DMS114 treated with DMSO at 0.1 percent for 48 hours (cell line): Measurements from ENCODE around the gene VCL.
"Not testable (repeated sequence)": the region's sequence is repeated elsewhere in the genome, so short reads cannot be mapped to it uniquely, and the experiment has no call there.

ENCODE experiments used
- DNase-seq: peaks from one replicate; lab custom pipeline; 2025; ENCODE audit not compliant: unreplicated experiment; lab: John Stamatoyannopoulos, UW

Gene VCL

GRCh38 chr10:74103560-74104258, 105.8 kb downstream of the VCL start:
- peak; percentile 38 for DNase-seq

- DNase-seq, result no peak
These were observed 106.6 kb downstream of the VCL start for GRCh38 chr10:74104480-74104879.

DNA sequence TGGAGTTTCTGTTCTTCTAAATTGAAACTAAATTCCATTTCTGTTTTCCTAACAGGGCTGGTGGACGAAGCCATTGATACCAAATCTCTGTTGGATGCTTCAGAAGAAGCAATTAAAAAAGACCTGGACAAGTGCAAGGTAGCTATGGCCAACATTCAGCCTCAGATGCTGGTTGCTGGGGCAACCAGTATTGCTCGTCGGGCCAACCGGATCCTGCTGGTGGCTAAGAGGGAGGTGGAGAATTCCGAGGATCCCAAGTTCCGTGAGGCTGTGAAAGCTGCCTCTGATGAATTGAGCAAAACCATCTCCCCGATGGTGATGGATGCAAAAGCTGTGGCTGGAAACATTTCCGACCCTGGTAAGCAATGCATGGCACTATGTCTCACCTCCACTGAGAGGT, 107.1 kb downstream of the VCL start:
- DNase-seq, result no peak

GRCh38 chr10:74107391-74107790, 109.5 kb downstream of the VCL start:
- DNase-seq, result no peak

GRCh38 chr10:74109452-74109851, 111.5 kb downstream of the VCL start:
- DNase-seq, result no peak

GRCh38 chr10:74110120-74110519, 112.2 kb downstream of the VCL start:
- no peak for DNase-seq

- no peak for DNase-seq
These were observed 113.9 kb downstream of the VCL start for GRCh38 chr10:74111799-74112198.

- DNase-seq, result no peak
These were observed 115.6 kb downstream of the VCL start for GRCh38 chr10:74113546-74113945.

- no peak for DNase-seq
These were observed 116.1 kb downstream of the VCL start for GRCh38 chr10:74114041-74114448.

- no peak for DNase-seq
These were observed 119.8 kb downstream of the VCL start for GRCh38 chr10:74117738-74118137.

DNA sequence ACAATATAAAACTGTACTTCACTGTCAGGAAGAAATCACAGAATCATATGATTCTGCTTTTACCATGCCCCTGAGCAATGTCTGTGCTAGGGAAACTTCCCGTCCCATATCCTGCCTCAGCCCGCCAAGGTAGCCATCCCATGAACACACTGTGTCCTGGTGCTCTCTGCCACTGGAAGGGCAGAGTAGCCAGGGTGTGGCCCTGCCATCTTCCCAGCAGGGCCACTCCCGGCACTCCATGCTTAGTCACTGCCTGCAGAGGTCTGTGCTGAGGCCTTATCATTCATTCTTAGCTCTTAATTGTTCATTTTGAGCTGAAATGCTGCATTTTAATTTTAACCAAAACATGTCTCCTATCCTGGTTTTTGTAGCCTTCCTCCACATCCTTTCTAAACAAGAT, 120.9 kb downstream of the VCL start:
- no peak for DNase-seq

DNA sequence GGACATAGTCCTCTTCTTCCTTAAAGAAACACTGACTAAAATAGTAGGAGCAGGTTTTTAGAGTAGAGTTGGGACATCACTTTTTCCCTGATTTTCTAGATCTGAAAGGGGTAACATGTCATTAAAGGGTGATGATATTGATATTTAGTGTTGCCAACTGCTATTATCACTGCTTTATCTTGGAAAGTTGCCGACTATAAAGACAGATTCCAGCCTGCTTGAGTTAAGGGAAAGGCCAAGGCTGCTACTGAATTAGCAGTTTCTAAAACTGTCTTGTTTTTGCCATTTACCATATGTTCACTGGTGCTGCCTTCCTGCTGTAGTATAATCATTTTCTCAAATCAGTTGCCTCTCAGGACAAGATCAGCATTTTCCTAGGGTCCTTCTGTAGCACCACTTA, 123.0 kb downstream of the VCL start:
- no peak for DNase-seq

GRCh38 chr10:74121368-74121767, 123.5 kb downstream of the VCL start:
- no peak for DNase-seq

DNA sequence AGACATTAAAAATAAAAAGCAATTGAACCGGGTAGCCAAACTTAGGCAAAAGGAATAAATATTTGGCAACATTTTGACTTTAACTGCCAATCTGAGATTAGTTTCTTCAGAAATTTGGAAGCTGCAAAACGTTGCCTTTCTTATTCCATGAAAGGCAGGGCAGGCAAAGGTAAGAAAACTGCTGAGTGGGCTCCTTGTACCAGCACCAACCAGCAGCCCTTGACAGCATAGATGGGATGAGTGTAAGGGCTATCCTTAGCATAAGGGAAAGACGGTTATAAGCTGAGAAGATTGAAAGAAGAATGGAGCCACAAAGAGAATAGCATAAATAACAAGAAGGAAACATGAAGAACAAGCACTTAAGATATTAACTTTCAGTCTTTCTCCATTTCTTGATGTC, 124.1 kb downstream of the VCL start:
- DNase-seq, result no peak

DNA sequence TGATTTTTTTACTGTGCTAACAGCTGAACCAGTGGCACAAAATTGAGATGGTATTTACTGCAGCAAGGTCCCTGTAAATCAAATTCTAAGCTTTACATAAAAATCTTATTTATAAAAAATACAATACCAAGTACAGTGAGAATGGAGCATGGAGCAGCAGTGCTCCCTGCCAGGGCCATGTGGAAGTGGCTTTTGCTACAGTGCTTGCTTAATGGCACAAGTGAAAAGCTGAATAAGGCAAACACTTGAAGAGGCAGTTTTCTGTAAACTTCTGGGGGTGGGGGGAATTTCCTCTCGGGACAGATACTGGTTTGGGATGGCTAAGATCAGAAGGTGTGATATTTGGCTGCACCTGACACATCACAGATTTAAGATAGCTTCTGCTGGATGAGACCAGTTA, 125.2 kb downstream of the VCL start:
- no peak for DNase-seq

GRCh38 chr10:74133923-74134820, 136.3 kb downstream of the VCL start:
- DNase-seq, result no peak

- no peak for DNase-seq
These were observed 137.5 kb downstream of the VCL start for GRCh38 chr10:74135452-74135851.

GRCh38 chr10:74137992-74138391, 140.1 kb downstream of the VCL start:
- no peak for DNase-seq

GRCh38 chr10:74138596-74138995, 140.7 kb downstream of the VCL start:
- DNase-seq, result not testable (repeated sequence)

- no peak for DNase-seq
These were observed 142.1 kb downstream of the VCL start for GRCh38 chr10:74139981-74140380.

GRCh38 chr10:74140553-74140952, 142.6 kb downstream of the VCL start:
- no peak for DNase-seq

- DNase-seq, result no peak
These were observed 147.2 kb downstream of the VCL start for GRCh38 chr10:74145133-74145532.
